Activated CD8-positive, alpha-beta T cell treated with anti-CD3 and anti-CD28 coated beads for 36 hours (primary cell): ENCODE results near the gene PSMD6. TPM values are rescaled to one million over a fixed set of nuclear protein-coding genes. Genes with fewer than 3 reads are reported as not detected.

Experiments
- ATAC-seq: fragments of 200-7000 bp; cut with Tn5 transposase; one replicate; pipeline ENCODE4 v1.10.0; 2021; ENCODE audit warnings: mild to moderate bottlenecking, moderate library complexity
- CTCF ChIA-PET: fragments of 350-600 bp; sonication (Branson Sonifier 250); formaldehyde crosslinking; loops from one replicate; lab custom pipeline; 2021; ENCODE audit warnings: antibody characterized with exemption; lab: Charles Lee
- POLR2A ChIA-PET: fragments of 350-600 bp; sonication (Branson Sonifier 250); formaldehyde crosslinking; loops from one replicate; lab custom pipeline; 2021; ENCODE audit warnings: antibody characterized with exemption; lab: Charles Lee
- DNase-seq: peaks from one replicate; pipeline ENCODE4 v3.0.0-alpha.2; 2020
- H3K27ac Mint-ChIP-seq: one replicate; pipeline ENCODE4 v1.8.0; 2021; ENCODE audit warnings: mild to moderate bottlenecking, mixed read lengths
- H3K27me3 Mint-ChIP-seq: one replicate; pipeline ENCODE4 v1.8.0; 2021; ENCODE audit warnings: mixed read lengths
- H3K36me3 Mint-ChIP-seq: one replicate; pipeline ENCODE4 v1.8.0; 2021; ENCODE audit warnings: low read depth, mixed read lengths
- H3K4me1 Mint-ChIP-seq: one replicate; pipeline ENCODE4 v1.8.0; 2021; ENCODE audit warnings: low read depth, mixed read lengths
- H3K4me3 Mint-ChIP-seq: one replicate; pipeline ENCODE4 v1.8.0; 2021; ENCODE audit warnings: mild to moderate bottlenecking, moderate library complexity, mixed read lengths
- H3K9me3 Mint-ChIP-seq: one replicate; pipeline ENCODE4 v1.8.0; 2021; ENCODE audit warnings: mixed read lengths
- intact Hi-C: fragments of 100-400 bp; cut with micrococcal nuclease; formaldehyde crosslinking; loops from one replicate; pipeline ENCODE4 v1.10.0; 2022
- total RNA-seq, 2 experiments: library from RNA; stranded (reverse); gene quantifications; one replicate each; pipeline ENCODE4 v1.2.3, GENCODE V29; 2021
- TF ChIP-seq, protein P1 (sequence below): fragments of 200-600 bp; IDR thresholded peaks from one replicate; pipeline ENCODE4 v1.8.0; 2022; ENCODE audit warnings: antibody characterized with exemption, mild to moderate bottlenecking

PSMD6 gene
- total RNA-seq, 2 experiments from 2014 or later: 110 to 113 TPM

DNA sequence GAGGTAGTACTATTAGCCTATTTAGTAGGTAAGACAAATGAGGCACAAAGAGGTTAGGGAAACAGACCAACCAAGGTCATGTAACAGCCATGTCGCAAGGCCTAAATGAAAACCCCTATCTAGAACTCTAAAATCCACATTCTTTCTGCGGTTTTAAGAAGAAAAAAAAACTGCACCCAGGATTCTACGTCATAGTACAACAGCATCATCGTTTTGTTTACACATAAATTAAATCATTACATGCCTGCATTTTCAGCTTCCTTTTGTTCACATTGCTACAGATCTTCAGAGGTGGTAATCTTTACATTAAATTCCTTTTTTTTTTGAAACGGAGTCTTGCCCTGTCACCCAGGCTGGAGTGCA lies 548 bp upstream of the PSMD6 start:
- DNase-seq: no peak
- CTCF ChIA-PET: interaction anchor here (0.6 to 4.2 kb wide), 21 partner anchors 14 to 461 kb away, joined by 3 to 39 read pairs (median 4); no protein-coding TSS in a partner anchor

DNA sequence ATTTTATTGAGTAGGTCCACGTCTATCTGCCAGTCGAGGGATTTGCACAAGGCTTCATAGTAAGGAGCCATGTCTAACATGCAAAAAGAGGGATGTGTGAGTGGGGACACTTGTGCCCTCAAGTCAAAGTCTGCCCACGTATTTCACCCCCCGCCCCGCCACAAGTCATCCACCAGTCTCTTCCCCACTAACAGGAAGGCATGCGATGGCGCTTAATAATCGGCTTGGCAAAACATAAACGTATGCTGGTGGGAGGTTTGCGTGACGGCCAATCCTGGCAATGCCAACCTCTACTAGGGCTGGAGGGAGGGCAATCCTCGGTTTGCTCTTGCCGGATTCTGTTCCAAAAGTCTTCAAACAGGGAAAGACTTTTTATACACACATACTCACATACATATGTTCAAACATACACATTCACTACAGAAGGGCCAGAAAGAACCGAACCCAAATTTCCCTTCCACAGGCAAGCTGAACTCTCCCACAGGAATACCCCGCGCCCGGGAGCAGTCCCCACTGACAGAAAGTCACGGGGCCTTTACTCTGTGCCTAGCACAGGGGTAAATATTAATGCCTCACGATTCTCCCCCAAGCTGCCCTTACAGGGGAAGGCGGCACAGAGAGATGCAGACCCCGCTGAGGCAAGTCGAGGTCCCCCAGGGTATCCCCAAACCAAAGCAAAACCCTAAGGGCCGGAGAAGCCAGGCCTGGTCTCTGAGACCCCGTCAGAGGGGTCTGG lies 675 bp downstream of the PSMD6 start:
- Mint-ChIP-seq H3K4me1 (peaks cover 20% of the 10 kb centered on the region), H3K36me3 (peaks cover 29% of the 10 kb centered on the region), H3K27ac (peak overlapping the region; percentile 89), H3K9me3 (no peaks in the 10 kb centered on the region), H3K27me3 (peaks cover 5% of the 10 kb centered on the region), H3K4me3 (peak overlapping the region; percentile 78)
- CTCF ChIA-PET: interaction anchor here (0.7 to 4.2 kb wide), 13 partner anchors 9 to 462 kb away, joined by 3 to 39 read pairs (median 4); no protein-coding TSS in a partner anchor
- peak; percentile 8 for ATAC-seq
- POLR2A ChIA-PET: interaction anchor here (0.8 to 1.6 kb wide), 4 partner anchors 11 to 56 kb away, joined by 3 to 12 read pairs (median 4); no protein-coding TSS in a partner anchor
- DNase-seq: peak; percentile 59
- intact Hi-C loops: no loop called here
- TF ChIP-seq, protein P1, sequence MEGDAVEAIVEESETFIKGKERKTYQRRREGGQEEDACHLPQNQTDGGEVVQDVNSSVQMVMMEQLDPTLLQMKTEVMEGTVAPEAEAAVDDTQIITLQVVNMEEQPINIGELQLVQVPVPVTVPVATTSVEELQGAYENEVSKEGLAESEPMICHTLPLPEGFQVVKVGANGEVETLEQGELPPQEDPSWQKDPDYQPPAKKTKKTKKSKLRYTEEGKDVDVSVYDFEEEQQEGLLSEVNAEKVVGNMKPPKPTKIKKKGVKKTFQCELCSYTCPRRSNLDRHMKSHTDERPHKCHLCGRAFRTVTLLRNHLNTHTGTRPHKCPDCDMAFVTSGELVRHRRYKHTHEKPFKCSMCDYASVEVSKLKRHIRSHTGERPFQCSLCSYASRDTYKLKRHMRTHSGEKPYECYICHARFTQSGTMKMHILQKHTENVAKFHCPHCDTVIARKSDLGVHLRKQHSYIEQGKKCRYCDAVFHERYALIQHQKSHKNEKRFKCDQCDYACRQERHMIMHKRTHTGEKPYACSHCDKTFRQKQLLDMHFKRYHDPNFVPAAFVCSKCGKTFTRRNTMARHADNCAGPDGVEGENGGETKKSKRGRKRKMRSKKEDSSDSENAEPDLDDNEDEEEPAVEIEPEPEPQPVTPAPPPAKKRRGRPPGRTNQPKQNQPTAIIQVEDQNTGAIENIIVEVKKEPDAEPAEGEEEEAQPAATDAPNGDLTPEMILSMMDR: no peak

More for the DNA sequence above, 548 bp upstream of the PSMD6 start:
- no peak for ATAC-seq
- TF ChIP-seq, protein P1: no peak
- peak overlapping the region; percentile 89 for H3K27ac Mint-ChIP-seq
- H3K4me1 Mint-ChIP-seq: peaks cover 20% of the 10 kb centered on the region
- peaks cover 15% of the 10 kb centered on the region for H3K27me3 Mint-ChIP-seq
- H3K9me3 Mint-ChIP-seq: no peaks in the 10 kb centered on the region
- peak overlapping the region; percentile 78 for H3K4me3 Mint-ChIP-seq
- H3K36me3 Mint-ChIP-seq: peaks cover 22% of the 10 kb centered on the region
- POLR2A ChIA-PET: no interaction called here
- intact Hi-C loops: no loop called here

DNA sequence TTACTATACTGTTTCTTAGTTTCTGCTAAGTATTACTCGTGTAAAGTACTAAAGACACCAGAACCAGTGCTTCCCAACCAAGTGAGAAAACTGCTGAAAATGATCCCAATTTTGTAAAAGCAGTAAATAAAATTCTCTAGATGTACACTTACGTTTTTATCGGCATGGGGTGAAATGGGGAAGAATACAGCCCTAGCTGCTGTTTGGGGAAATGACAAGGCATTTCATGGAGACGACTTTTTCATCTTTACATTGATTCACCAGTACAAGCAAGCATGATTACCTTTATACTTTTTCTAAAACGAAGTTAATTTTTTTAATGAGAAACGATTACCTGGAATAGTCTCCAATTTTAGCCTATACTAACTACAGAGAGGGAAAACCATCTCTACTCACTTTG lies 1.4 kb downstream of the PSMD6 start:
- H3K4me1 Mint-ChIP-seq: peaks cover 23% of the 10 kb centered on the region
- no peaks in the 10 kb centered on the region for H3K9me3 Mint-ChIP-seq
- ATAC-seq: no peak
- TF ChIP-seq, protein P1: no peak
- H3K27ac Mint-ChIP-seq: peak overlapping the region; percentile 89
- intact Hi-C loops: no loop called here
- DNase-seq: no peak
- peak overlapping the region; percentile 78 for H3K4me3 Mint-ChIP-seq
- H3K36me3 Mint-ChIP-seq: peaks cover 36% of the 10 kb centered on the region
- no peaks in the 10 kb centered on the region for H3K27me3 Mint-ChIP-seq
- ChIA-PET CTCF (interaction anchor here (1.1 to 4.2 kb wide), 3 partner anchors 12 to 60 kb away, joined by 3 to 20 read pairs (median 4); no protein-coding TSS in a partner anchor), POLR2A (interaction anchor here (1.0 to 1.6 kb wide), 3 partner anchors 10 to 55 kb away, joined by 3 to 12 read pairs (median 6); no protein-coding TSS in a partner anchor)

DNA sequence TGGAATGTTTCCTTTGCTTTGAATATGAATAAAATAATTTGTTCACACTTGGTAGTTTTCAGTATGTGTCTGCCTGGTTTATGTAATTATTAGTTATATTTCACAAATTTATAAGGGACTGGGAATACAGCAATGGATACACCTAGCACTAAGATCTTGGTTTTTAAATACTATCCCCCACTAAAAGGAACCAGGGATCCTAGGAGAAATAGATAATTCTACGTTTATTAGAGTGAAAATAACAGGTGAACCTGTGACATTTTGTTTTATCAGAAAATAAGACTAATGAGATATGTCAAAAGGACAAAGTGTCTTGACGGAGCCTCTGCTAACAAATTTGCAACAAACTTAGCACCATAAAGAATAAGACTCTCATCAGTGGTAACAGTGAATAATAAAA lies 3.4 kb downstream of the PSMD6 start:
- H3K36me3 Mint-ChIP-seq: peaks cover 44% of the 10 kb centered on the region
- no peak overlapping the region for H3K27ac Mint-ChIP-seq
- H3K27me3 Mint-ChIP-seq: no peaks in the 10 kb centered on the region
- H3K4me3 Mint-ChIP-seq: no peak overlapping the region
- intact Hi-C loops: no loop called here
- ChIA-PET POLR2A (interaction anchor here (0.9 to 1.5 kb wide), 5 partner anchors 9 to 46 kb away, joined by 3 to 5 read pairs (median 3); no protein-coding TSS in a partner anchor), CTCF (interaction anchor here (4.2 kb wide), 1 partner anchor 58 kb away, joined by 20 read pairs; no protein-coding TSS in a partner anchor)
- TF ChIP-seq, protein P1: no peak
- H3K4me1 Mint-ChIP-seq: peaks cover 27% of the 10 kb centered on the region
- DNase-seq (no peak), ATAC-seq (no peak)
- no peaks in the 10 kb centered on the region for H3K9me3 Mint-ChIP-seq
